ENCODE data around the gene ZNF407. TPM values are rescaled to one million over a fixed set of nuclear protein-coding genes. Genes with fewer than 3 reads are reported as not detected.

ZNF407 gene
- total RNA-seq, 2 experiments from 2014 or later = 11.7 to 13.4 TPM

DNA sequence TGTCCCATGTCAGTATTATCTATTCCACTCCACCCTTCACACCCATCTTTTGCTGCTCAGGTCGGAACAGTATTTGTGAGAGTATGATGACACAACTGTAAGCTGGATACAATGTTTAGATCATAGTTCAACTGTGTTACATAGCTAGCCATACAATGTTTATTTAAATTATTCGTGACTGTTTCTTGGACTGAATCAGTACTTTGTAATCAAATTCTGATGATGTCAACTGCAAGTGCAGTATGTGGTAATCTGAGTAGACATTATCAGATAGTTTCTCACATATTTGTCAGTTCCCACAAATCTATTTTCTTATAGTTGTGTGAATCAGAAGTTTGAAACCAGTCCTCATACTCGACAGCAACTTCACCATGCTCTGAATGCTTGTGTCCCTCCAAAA, 177.6 kb downstream of the ZNF407 start:
- no peak for DNase-seq
- ChIA-PET CTCF (no interaction called here), POLR2A (no interaction called here)
- Mint-ChIP-seq H3K9me3 (no peaks in the 10 kb centered on the region), H3K27ac (no peak overlapping the region), H3K4me3 (no peak overlapping the region), H3K36me3 (ENCODE audit: low read depth) (no peaks in the 10 kb centered on the region), H3K27me3 (no peaks in the 10 kb centered on the region), H3K4me1 (no peaks in the 10 kb centered on the region)

GRCh38 chr18:74778191-74778847, 180.6 kb downstream of the ZNF407 start:
- ChIA-PET POLR2A (no interaction called here), CTCF (no interaction called here)
- DNase-seq = no peak
- Mint-ChIP-seq H3K36me3 (ENCODE audit: low read depth) (no peaks in the 10 kb centered on the region), H3K27ac (no peak overlapping the region), H3K9me3 (no peaks in the 10 kb centered on the region), H3K4me1 (no peaks in the 10 kb centered on the region), H3K4me3 (no peak overlapping the region), H3K27me3 (no peaks in the 10 kb centered on the region)

GRCh38 chr18:74784752-74785151, 187.1 kb downstream of the ZNF407 start:
- CTCF ChIA-PET = no interaction called here
- Mint-ChIP-seq H3K4me3 (no peak overlapping the region), H3K4me1 (no peaks in the 10 kb centered on the region), H3K36me3 (ENCODE audit: low read depth) (peaks cover 3% of the 10 kb centered on the region), H3K9me3 (no peaks in the 10 kb centered on the region), H3K27me3 (no peaks in the 10 kb centered on the region), H3K27ac (no peak overlapping the region)
- POLR2A ChIA-PET = no interaction called here
- DNase-seq = no peak

- POLR2A ChIA-PET = no interaction called here
Observed at GRCh38 chr18:74785632-74786031, 188.0 kb downstream of the ZNF407 start.

DNA sequence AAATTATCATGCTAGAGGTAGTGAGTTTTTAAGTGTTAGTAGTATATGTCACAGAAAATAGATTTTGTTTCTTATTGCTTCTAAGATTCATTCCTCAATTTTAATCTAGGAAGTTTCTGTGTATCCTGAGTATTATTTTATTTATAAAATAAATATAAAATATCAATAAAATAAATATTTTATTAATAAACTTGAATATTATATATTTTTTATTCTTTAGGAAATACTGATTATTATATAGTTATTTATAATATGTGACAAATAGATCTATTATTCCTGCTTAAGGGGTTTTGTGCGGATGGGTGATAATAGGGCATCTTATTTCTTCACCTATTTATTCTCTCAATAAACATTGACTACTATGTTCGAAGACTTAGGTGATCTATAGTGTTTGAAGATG, 191.0 kb downstream of the ZNF407 start:
- no peak overlapping the region for H3K27ac Mint-ChIP-seq
- H3K9me3 Mint-ChIP-seq = no peaks in the 10 kb centered on the region
- no peaks in the 10 kb centered on the region for H3K4me1 Mint-ChIP-seq
- CTCF ChIA-PET = no interaction called here
- H3K36me3 Mint-ChIP-seq (ENCODE audit: low read depth) = peaks cover 3% of the 10 kb centered on the region
- no peak overlapping the region for H3K4me3 Mint-ChIP-seq
- POLR2A ChIA-PET = no interaction called here
- H3K27me3 Mint-ChIP-seq = no peaks in the 10 kb centered on the region
- DNase-seq = no peak

More at GRCh38 chr18:74785632-74786031, 188.0 kb downstream of the ZNF407 start:
- H3K9me3 Mint-ChIP-seq = no peaks in the 10 kb centered on the region
- DNase-seq = no peak
- no peak overlapping the region for H3K27ac Mint-ChIP-seq
- H3K36me3 Mint-ChIP-seq (ENCODE audit: low read depth) = peaks cover 3% of the 10 kb centered on the region
- no peak overlapping the region for H3K4me3 Mint-ChIP-seq
- CTCF ChIA-PET = no interaction called here
- H3K4me1 Mint-ChIP-seq = no peaks in the 10 kb centered on the region
- no peaks in the 10 kb centered on the region for H3K27me3 Mint-ChIP-seq

DNA sequence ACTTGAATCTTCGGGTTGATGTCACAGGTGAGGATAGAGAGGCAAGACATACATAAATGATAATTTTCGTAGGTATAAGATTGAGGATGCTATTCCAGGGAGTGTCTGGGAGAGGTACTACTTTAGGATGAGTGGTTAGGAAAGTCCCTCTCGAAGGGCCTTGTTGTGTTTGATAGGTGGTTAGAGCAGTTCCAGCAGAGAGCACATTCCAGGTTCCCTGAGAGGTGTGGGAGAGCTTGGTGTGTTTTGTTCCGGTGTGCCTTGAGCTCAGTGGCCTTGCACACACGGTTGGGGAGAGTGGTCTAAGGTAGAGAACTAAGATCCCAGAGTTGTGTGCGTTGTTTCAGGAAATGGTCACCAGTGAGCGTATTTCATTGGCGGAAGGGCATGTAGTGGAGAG, 191.4 kb downstream of the ZNF407 start:
- no peak overlapping the region for H3K27ac Mint-ChIP-seq
- H3K36me3 Mint-ChIP-seq (ENCODE audit: low read depth) = peaks cover 3% of the 10 kb centered on the region
- DNase-seq = no peak
- H3K27me3 Mint-ChIP-seq = no peaks in the 10 kb centered on the region
- CTCF ChIA-PET = no interaction called here
- POLR2A ChIA-PET = no interaction called here
- H3K9me3 Mint-ChIP-seq = no peaks in the 10 kb centered on the region
- H3K4me1 Mint-ChIP-seq = no peaks in the 10 kb centered on the region
- H3K4me3 Mint-ChIP-seq = no peak overlapping the region

DNA sequence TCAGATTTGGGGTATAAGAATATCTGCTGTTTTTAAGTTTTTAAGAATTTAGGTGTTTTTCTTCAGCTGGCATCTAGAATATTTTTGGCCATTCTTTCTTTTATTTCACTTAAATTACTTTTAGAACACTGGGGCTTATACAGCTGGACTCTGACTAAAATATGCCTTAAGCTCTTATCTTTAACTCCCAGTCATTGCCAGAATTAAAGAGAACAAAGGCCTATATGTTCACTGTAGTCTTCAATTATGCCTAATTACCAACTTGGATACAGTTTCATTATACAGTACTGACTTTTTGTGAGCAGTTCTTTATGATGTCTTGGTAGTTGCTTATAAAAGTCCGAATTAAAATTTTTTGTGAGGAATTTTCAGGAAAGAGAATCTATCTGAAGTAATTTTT, 192.8 kb downstream of the ZNF407 start:
- H3K27ac Mint-ChIP-seq = no peak overlapping the region
- no peak overlapping the region for H3K4me3 Mint-ChIP-seq
- H3K36me3 Mint-ChIP-seq (ENCODE audit: low read depth) = peaks cover 1% of the 10 kb centered on the region
- no peaks in the 10 kb centered on the region for H3K27me3 Mint-ChIP-seq
- POLR2A ChIA-PET = no interaction called here
- DNase-seq = no peak
- CTCF ChIA-PET = no interaction called here
- H3K9me3 Mint-ChIP-seq = no peaks in the 10 kb centered on the region
- H3K4me1 Mint-ChIP-seq = no peaks in the 10 kb centered on the region

DNA sequence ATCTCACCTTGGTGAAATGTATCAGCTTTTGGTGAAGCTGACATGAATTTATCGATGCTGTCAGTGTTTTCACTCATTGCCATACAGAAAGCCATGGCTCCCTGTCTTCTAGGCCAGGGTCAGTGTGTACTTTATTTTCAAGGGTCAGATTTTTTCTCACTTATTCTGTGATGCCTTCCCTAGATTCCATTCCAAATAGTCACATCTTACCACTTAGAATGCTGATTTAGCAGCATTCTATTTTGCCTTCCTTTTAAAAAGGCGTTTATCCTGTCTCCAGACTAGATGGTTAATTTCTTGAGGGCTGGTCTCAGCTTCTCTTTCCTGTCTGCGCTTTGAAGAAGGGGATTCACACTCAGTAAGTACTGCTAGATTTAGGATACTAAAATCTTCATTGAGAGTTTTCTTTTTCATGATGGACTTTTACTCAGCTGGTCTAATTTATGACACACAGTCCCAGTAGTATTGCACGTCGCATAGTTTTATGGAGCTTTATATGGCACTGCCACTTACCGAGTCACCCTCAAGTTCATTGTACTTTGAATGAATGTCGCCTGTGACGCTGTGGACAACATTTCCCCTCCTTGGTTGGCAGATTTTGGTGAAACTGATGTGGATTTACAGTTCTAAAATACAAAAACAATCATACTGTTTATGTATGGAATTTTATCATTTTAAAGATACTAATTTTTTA, 194.0 kb downstream of the ZNF407 start:
- CTCF ChIA-PET = no interaction called here

DNA sequence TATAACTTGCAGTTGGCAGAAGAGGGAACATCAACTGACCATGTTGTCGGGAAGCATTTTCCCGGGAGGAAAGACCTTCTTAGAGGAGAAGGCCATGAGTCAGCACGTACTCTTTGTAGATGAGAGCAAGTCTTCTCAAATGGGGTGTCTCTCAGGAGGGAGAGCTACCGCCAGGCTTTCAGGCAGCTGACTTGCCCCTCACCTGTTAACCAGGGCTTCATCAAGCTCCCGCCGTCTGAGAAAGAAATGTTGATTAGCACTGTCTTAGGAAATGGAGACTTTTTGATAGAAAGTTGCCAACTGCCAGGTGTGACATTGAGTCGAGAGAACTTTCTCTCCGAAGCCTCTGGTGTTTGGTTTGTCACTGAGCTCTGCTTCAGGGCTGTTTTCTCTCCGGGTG, 196.1 kb downstream of the ZNF407 start:
- CTCF ChIA-PET = no interaction called here
- POLR2A ChIA-PET = no interaction called here
- no peaks in the 10 kb centered on the region for H3K27me3 Mint-ChIP-seq
- H3K27ac Mint-ChIP-seq = no peak overlapping the region
- H3K36me3 Mint-ChIP-seq (ENCODE audit: low read depth) = no peaks in the 10 kb centered on the region
- no peak overlapping the region for H3K4me3 Mint-ChIP-seq
- no peak for DNase-seq
- no peaks in the 10 kb centered on the region for H3K9me3 Mint-ChIP-seq
- H3K4me1 Mint-ChIP-seq = peaks cover 18% of the 10 kb centered on the region

More for the DNA sequence above, 194.0 kb downstream of the ZNF407 start:
- Mint-ChIP-seq H3K4me1 (peaks cover under 1% of the 10 kb centered on the region), H3K4me3 (no peak overlapping the region), H3K9me3 (no peaks in the 10 kb centered on the region), H3K27me3 (no peaks in the 10 kb centered on the region), H3K27ac (no peak overlapping the region), H3K36me3 (ENCODE audit: low read depth) (no peaks in the 10 kb centered on the region)
- DNase-seq = no peak
- POLR2A ChIA-PET = no interaction called here

- no peaks in the 10 kb centered on the region for H3K36me3 Mint-ChIP-seq (ENCODE audit: low read depth)
- ChIA-PET CTCF (no interaction called here), POLR2A (interaction anchor here (1.2 kb wide), 1 partner anchor 10 kb away, joined by 3 read pairs; no protein-coding TSS in a partner anchor)
- no peak overlapping the region for H3K4me3 Mint-ChIP-seq
- H3K9me3 Mint-ChIP-seq = no peaks in the 10 kb centered on the region
- no peaks in the 10 kb centered on the region for H3K27me3 Mint-ChIP-seq
- peaks cover 18% of the 10 kb centered on the region for H3K4me1 Mint-ChIP-seq
- H3K27ac Mint-ChIP-seq = no peak overlapping the region
- DNase-seq = no peak
Observed at GRCh38 chr18:74795751-74796150, 198.1 kb downstream of the ZNF407 start.

- peaks cover 18% of the 10 kb centered on the region for H3K4me1 Mint-ChIP-seq
- H3K27me3 Mint-ChIP-seq = no peaks in the 10 kb centered on the region
- no peak overlapping the region for H3K27ac Mint-ChIP-seq
- DNase-seq = no peak
- ChIA-PET CTCF (no interaction called here), POLR2A (interaction anchor here (1.2 kb wide), 1 partner anchor 10 kb away, joined by 3 read pairs; no protein-coding TSS in a partner anchor)
- no peaks in the 10 kb centered on the region for H3K9me3 Mint-ChIP-seq
- no peak overlapping the region for H3K4me3 Mint-ChIP-seq
- H3K36me3 Mint-ChIP-seq (ENCODE audit: low read depth) = no peaks in the 10 kb centered on the region
Observed at GRCh38 chr18:74796211-74796610, 198.5 kb downstream of the ZNF407 start.

GRCh38 chr18:74796841-74797576, 199.3 kb downstream of the ZNF407 start:
- H3K36me3 Mint-ChIP-seq (ENCODE audit: low read depth) = no peaks in the 10 kb centered on the region
- CTCF ChIA-PET = no interaction called here
- no peaks in the 10 kb centered on the region for H3K9me3 Mint-ChIP-seq
- POLR2A ChIA-PET = interaction anchor here (0.6 to 1.2 kb wide), 3 partner anchors 9 to 259 kb away, joined by 3 to 4 read pairs (median 3); no protein-coding TSS in a partner anchor
- no peak overlapping the region for H3K4me3 Mint-ChIP-seq
- H3K27ac Mint-ChIP-seq = no peak overlapping the region
- DNase-seq = no peak
- H3K27me3 Mint-ChIP-seq = no peaks in the 10 kb centered on the region
- peaks cover 18% of the 10 kb centered on the region for H3K4me1 Mint-ChIP-seq

GRCh38 chr18:74797577-74798151, 200.0 kb downstream of the ZNF407 start:
- H3K9me3 Mint-ChIP-seq = no peaks in the 10 kb centered on the region
- no peak overlapping the region for H3K27ac Mint-ChIP-seq
- H3K4me1 Mint-ChIP-seq = peaks cover 18% of the 10 kb centered on the region
- CTCF ChIA-PET = no interaction called here
- H3K36me3 Mint-ChIP-seq (ENCODE audit: low read depth) = no peaks in the 10 kb centered on the region
- H3K27me3 Mint-ChIP-seq = no peaks in the 10 kb centered on the region
- no peak for DNase-seq
- no peak overlapping the region for H3K4me3 Mint-ChIP-seq
- POLR2A ChIA-PET = interaction anchor here (0.6 kb wide), 2 partner anchors 80 to 259 kb away, joined by 3 to 4 read pairs; no protein-coding TSS in a partner anchor
